Measurements from ENCODE around the gene KISS1R.

KISS1R gene

GRCh38 chr19:925087-925525 is 8.0 kb downstream of the KISS1R start:
- DNase-seq, result no peak

- peak; percentile 73 for DNase-seq
Observed at GRCh38 chr19:925526-926322, 8.6 kb downstream of the KISS1R start, which contains the start of gene ARID3A. TSS of gene ARID3A (plus strand) at chr19:926035. CDS start at chr19:929529, 3,494 bp downstream.

- DNase-seq, result no peak
Observed at GRCh38 chr19:926323-926588, 9.1 kb downstream of the KISS1R start.

- DNase-seq, result no peak
Observed at GRCh38 chr19:926589-927350, 9.6 kb downstream of the KISS1R start.

GRCh38 chr19:927351-927779 is 10.2 kb downstream of the KISS1R start:
- DNase-seq, result no peak

- DNase-seq, result no peak
Observed at GRCh38 chr19:927780-928401, 10.8 kb downstream of the KISS1R start.

GRCh38 chr19:928471-929202 is 11.5 kb downstream of the KISS1R start:
- no peak for DNase-seq

GRCh38 chr19:929203-929890 is 12.2 kb downstream of the KISS1R start:
- DNase-seq, result no peak

GRCh38 chr19:929891-930258 is 12.7 kb downstream of the KISS1R start:
- DNase-seq, result no peak

- DNase-seq, result no peak
Observed at GRCh38 chr19:931860-932647, 14.9 kb downstream of the KISS1R start.

- DNase-seq, result no peak
Observed at GRCh38 chr19:932648-933552, 15.8 kb downstream of the KISS1R start.

- no peak for DNase-seq
Observed at GRCh38 chr19:933553-933882, 16.4 kb downstream of the KISS1R start.

GRCh38 chr19:934197-934840 is 17.2 kb downstream of the KISS1R start:
- DNase-seq, result no peak

GRCh38 chr19:934865-935479 is 17.8 kb downstream of the KISS1R start:
- DNase-seq, result no peak

- DNase-seq, result no peak
Observed at GRCh38 chr19:936175-936546, 19.0 kb downstream of the KISS1R start.

GRCh38 chr19:937259-937694 is 20.1 kb downstream of the KISS1R start:
- no peak for DNase-seq

GRCh38 chr19:938233-938923 is 21.2 kb downstream of the KISS1R start:
- DNase-seq, result no peak

GRCh38 chr19:939439-939838 is 22.3 kb downstream of the KISS1R start:
- no peak for DNase-seq

GRCh38 chr19:939922-940321 is 22.8 kb downstream of the KISS1R start:
- no peak for DNase-seq

All from stimulated activated CD4-positive, alpha-beta T cell treated with anti-CD3 and anti-CD28 coated beads, Interleukin-12 subunit alpha, Interleukin-12 subunit beta, amount 100 ng/mL, for 4 hours (primary cell).